Skeletal muscle tissue (tissue), 4 donors: Measurements from ENCODE around the gene GGT6. TPM values are rescaled to one million over a fixed set of nuclear protein-coding genes. Genes with fewer than 3 reads are reported as not detected.
A peak's percentile ranks its signal among the peaks of the same experiment; 100 is the strongest.

Source experiments
- H3K27ac ChIP-seq: one replicate; pipeline ENCODE4 v1.7.0; 2013; ENCODE audit warnings: mild to moderate bottlenecking, low read depth, low read length, inconsistent platforms
- H3K27me3 ChIP-seq, 3 donors: one replicate each; pipeline ENCODE4 v1.7.0; 2013; ENCODE audit warnings: low read length in 3 of 3; ENCODE audit not compliant: control insufficient read depth in 3 of 3, insufficient read depth in 3 of 3
- H3K36me3 ChIP-seq, 3 donors: one replicate each; pipeline ENCODE4 v1.7.0; 2013; ENCODE audit warnings: low read length in 3 of 3; ENCODE audit not compliant: control insufficient read depth in 3 of 3, insufficient read depth in 3 of 3
- H3K4me1 ChIP-seq, 3 donors: one replicate each; pipeline ENCODE4 v1.7.0; 2013; ENCODE audit warnings: low read length in 3 of 3, mild to moderate bottlenecking in 3 of 3; ENCODE audit not compliant: control insufficient read depth in 3 of 3, insufficient read depth in 3 of 3
- H3K4me3 ChIP-seq, 3 donors: one replicate each; pipeline ENCODE4 v1.7.0; 2013; ENCODE audit warnings: low read length in 3 of 3
- H3K9ac ChIP-seq, 3 donors: one replicate each; pipeline ENCODE4 v1.7.0; 2013; ENCODE audit warnings: low read length in 3 of 3, mild to moderate bottlenecking in 3 of 3, moderate library complexity in 2 of 3, low read depth in 1 of 3
- H3K9me3 ChIP-seq, 3 donors: one replicate each; pipeline ENCODE4 v1.7.0; 2013; ENCODE audit warnings: low read length in 3 of 3; ENCODE audit not compliant: control insufficient read depth in 3 of 3
- total RNA-seq: library from RNA; depleted of rRNA; stranded (reverse); fragments of >200 nt; gene quantifications from one replicate; pipeline ENCODE4 v1.2.3, GENCODE V29; 2014
- donor health status: Osteomylitis.

GGT6 gene
- total RNA-seq, 1 donor from 2014 or later = not detected

GRCh38 chr17:4511199-4511932 lies 49.0 kb downstream of the GGT6 start:
- peaks cover 29 to 46% (median 32%) of the 10 kb centered on the region in 3 donors for H3K4me1 ChIP-seq
- no peaks in the 10 kb centered on the region for H3K36me3 ChIP-seq
- H3K27me3 ChIP-seq = no peaks in the 10 kb centered on the region
- H3K9me3 ChIP-seq = no peaks in the 10 kb centered on the region
- peak overlapping the region; percentile 70 for H3K27ac ChIP-seq
- H3K9ac ChIP-seq = peak overlapping the region in 1 of 3 donors; percentile 1
- H3K4me3 ChIP-seq = no peak overlapping the region

DNA sequence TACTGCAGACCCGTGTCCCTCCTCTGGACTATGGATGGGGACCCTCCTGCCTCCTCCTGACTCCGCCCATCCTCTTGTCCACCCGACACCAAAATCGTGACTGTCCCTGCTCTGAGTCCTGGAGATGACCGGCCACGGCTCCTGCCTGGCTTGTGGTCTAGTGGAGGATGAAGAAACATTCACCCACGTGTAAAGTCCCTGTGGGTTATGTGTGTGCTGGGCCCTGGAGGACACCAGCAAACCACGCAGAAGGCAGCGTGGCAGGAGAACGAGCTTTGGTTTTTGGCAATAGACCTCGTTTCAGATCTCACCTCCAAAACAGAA lies 49.8 kb downstream of the GGT6 start:
- H3K27me3 ChIP-seq = peaks cover 2 to 4% (median 2%) of the 10 kb centered on the region in 3 donors
- no peaks in the 10 kb centered on the region for H3K9me3 ChIP-seq
- H3K4me1 ChIP-seq = peaks cover 29 to 52% (median 40%) of the 10 kb centered on the region in 3 donors
- no peaks in the 10 kb centered on the region for H3K36me3 ChIP-seq
- H3K4me3 ChIP-seq = no peak overlapping the region
- H3K27ac ChIP-seq = peak overlapping the region; percentile 70
- peak overlapping the region in 1 of 3 donors; percentile 1 for H3K9ac ChIP-seq

DNA sequence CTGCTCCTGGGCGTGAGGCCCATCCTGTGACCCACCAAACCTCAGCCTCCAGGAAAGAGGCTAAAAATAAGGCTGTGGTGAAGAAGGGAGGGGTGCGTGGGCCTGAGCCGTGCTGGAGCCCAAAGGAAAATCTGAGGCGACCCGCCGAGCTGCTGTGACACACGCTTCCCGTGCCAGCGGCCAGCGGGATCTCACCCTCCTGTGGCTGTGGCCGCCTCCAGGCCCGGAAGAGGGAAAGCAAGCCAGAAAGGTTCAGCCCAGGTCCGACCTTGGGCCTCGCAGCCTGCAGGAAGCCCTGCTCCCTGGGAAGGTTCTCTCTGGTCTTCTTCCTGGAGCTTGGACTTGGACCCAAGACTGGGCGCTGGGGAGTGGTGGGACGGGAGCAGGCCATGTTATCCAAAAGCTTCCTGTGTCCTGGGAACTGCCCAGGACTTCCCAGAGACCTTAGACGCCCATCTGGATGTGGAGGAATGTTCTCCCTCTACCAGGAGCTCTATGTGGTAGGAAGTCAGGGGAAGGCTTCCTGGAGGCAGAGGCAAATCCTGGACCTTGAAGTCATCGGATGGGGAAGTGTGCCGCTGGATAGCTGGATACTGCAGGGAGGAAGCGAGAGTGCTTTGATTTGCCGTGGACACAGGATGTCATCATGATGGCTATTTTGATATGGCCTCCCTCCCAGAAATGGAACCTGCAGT lies 50.3 kb downstream of the GGT6 start:
- H3K27ac ChIP-seq = peak overlapping the region; percentile 70
- H3K9ac ChIP-seq = peak overlapping the region in 1 of 3 donors; percentile 33
- no peak overlapping the region for H3K4me3 ChIP-seq
- no peaks in the 10 kb centered on the region for H3K9me3 ChIP-seq
- no peaks in the 10 kb centered on the region for H3K36me3 ChIP-seq
- H3K27me3 ChIP-seq = peaks cover 7% of the 10 kb centered on the region in 3 donors
- peaks cover 31 to 53% (median 44%) of the 10 kb centered on the region in 3 donors for H3K4me1 ChIP-seq

DNA sequence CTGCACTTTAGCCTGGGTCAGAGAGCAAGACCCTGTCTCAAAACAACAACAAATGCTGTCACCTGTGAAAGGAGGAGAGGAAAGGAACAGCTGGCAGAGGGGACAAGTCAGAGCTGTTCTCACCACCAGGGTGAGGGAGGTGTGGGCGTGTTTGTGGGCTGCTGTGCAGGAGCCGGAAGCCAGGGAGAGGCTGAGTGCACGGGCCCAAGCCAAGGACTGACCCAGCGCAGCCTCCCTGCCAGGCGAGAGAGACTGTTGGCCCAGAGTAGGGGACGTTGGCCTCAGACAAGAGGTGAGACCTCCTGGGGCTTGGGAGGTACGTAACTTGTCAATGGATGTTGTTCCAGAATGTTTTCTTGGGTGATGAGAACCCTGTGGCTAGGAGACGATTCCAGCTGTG lies 51.0 kb downstream of the GGT6 start:
- Histone ChIP-seq H3K27ac (peak overlapping the region; percentile 70), H3K9ac (peak overlapping the region in 2 of 3 donors; percentile 33 to 50), H3K4me1 (peaks cover 35 to 58% (median 50%) of the 10 kb centered on the region in 3 donors)

GRCh38 chr17:4508207-4508606 lies 52.2 kb downstream of the GGT6 start:
- Histone ChIP-seq H3K4me3 (no peak overlapping the region), H3K9me3 (no peaks in the 10 kb centered on the region), H3K27ac (peak overlapping the region; percentile 70), H3K4me1 (peaks cover 38 to 64% (median 60%) of the 10 kb centered on the region in 3 donors), H3K27me3 (peaks cover 18 to 25% (median 20%) of the 10 kb centered on the region in 3 donors), H3K9ac (no peak overlapping the region), H3K36me3 (no peaks in the 10 kb centered on the region)

More for the DNA sequence above, 51.0 kb downstream of the GGT6 start:
- no peak overlapping the region for H3K4me3 ChIP-seq
- peaks cover 10 to 13% (median 13%) of the 10 kb centered on the region in 3 donors for H3K27me3 ChIP-seq
- H3K36me3 ChIP-seq = no peaks in the 10 kb centered on the region
- no peaks in the 10 kb centered on the region for H3K9me3 ChIP-seq

DNA sequence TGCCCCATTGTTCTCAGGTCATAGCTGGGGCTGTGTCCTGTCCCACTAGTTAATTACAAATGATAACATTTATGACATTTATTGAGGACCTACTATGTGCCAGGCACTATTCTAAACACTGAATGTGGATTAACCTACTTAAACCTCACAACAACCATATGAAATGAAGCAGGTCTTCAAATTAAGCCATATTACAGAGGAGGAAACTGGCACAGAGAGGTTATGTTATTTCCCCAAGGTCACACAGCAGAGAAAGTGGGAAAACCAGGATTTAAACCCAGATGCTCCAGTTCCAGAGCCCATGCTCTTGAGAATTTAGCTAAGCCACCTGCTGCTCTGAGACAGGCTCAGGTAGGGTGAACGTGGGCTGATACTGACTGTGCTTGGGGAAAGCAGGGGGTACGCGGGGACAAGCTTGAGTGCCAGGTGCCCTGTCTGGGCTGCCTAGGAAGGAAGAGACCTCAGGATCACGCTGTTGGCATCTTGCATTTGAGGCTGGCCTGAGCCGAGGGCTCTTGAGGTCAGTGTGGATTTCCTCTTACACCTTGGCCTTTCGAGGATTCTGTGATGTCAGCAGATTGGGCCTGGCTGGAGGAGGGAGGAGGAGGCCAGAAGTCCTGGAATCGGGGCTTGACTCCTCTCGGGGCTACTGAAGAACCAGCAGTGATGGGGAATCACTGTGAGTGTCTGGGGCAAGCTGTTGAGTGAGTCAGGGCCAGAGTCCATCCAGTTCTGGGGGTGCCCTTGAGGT lies 52.8 kb downstream of the GGT6 start:
- peaks cover 38 to 69% (median 63%) of the 10 kb centered on the region in 3 donors for H3K4me1 ChIP-seq
- H3K9ac ChIP-seq = peak overlapping the region in 1 of 3 donors; percentile 23
- no peaks in the 10 kb centered on the region for H3K36me3 ChIP-seq
- no peaks in the 10 kb centered on the region for H3K9me3 ChIP-seq
- H3K27ac ChIP-seq = no peak overlapping the region
- H3K27me3 ChIP-seq = peaks cover 25 to 31% (median 25%) of the 10 kb centered on the region in 3 donors
- H3K4me3 ChIP-seq = no peak overlapping the region

Other genes starting within 250 kb of the GGT6 start
- gene UBE2G1, start 193.9 kb downstream of the GGT6 start, total RNA-seq = 49.1 TPM
- not detected for gene SPNS3, start 126.6 kb downstream of the GGT6 start, total RNA-seq
- gene SPNS2, start 61.7 kb downstream of the GGT6 start, total RNA-seq = 2.6 TPM
- 30.3 TPM for gene MYBBP1A, start 5.2 kb downstream of the GGT6 start, total RNA-seq
- gene SMTNL2, start 24.0 kb upstream of the GGT6 start, total RNA-seq = 74.1 TPM
- 0.52 TPM for gene ALOX15, start 81.1 kb upstream of the GGT6 start, total RNA-seq
- gene PELP1, start 143.6 kb upstream of the GGT6 start, total RNA-seq = 23.5 TPM
- 7.3 TPM for gene ARRB2, start 150.1 kb upstream of the GGT6 start, total RNA-seq
- gene MED11, start 170.9 kb upstream of the GGT6 start, total RNA-seq = 6.3 TPM
- 0.52 TPM for gene ZMYND15, start 179.3 kb upstream of the GGT6 start, total RNA-seq
- gene CXCL16, start 179.4 kb upstream of the GGT6 start, total RNA-seq = 1.6 TPM
- gene TM4SF5, start 211.3 kb upstream of the GGT6 start, total RNA-seq = not detected
- 4.7 TPM for gene VMO1, start 225.8 kb upstream of the GGT6 start, total RNA-seq
- gene GLTPD2, start 228.4 kb upstream of the GGT6 start, total RNA-seq = not detected
- 105 TPM for gene PSMB6, start 235.6 kb upstream of the GGT6 start, total RNA-seq
- 9.9 TPM for gene PLD2, start 246.6 kb upstream of the GGT6 start, total RNA-seq